ENCODE results near the gene RBP2.
"Not testable (repeated sequence)": the region's sequence is repeated elsewhere in the genome, so short reads cannot be mapped to it uniquely, and the experiment has no call there.

The RBP2 gene

DNA sequence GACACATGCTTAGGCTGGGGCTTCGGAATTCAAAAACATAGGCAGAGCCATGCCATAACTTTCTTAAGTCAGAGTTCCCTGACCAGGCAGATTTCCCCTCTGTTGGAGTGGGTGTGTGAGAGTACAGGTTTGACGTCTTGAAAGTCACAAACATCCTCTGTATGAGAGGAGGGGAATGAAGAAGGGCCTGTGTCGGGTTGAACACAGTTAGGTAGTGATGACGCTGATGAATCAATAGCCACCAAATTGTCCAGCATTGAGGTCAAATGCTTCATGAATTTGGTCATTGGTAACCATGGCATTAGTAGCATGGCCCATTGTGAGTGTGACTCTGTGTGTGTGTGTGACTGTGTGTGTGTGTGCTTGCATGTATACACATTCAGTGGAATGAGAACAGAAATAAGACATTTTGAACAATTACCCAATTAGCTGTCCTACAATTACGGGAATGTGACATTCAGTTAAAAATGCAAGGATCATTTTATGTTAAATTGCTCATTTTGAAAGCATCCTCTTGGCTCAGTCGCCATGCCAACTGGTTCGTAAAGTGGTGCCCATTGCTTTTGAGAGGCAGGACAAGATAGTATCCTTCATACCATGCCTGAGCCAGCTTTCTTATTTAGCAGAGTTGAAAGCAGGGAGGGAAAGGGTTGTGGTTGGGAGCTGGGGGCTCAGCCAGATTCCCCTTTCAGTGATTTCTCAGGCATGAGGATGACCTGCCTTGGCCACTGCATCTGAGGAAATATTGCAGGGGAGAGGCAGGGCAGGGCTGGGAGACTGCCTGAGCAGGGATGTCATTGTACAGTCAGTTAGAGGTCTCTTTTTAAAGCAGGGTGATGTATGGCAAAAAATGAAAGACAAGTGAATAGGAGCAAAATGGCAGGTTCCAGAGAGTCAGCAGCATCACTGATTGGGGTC lies 35.4 kb downstream of the RBP2 start:
- no peak for DNase-seq

DNA sequence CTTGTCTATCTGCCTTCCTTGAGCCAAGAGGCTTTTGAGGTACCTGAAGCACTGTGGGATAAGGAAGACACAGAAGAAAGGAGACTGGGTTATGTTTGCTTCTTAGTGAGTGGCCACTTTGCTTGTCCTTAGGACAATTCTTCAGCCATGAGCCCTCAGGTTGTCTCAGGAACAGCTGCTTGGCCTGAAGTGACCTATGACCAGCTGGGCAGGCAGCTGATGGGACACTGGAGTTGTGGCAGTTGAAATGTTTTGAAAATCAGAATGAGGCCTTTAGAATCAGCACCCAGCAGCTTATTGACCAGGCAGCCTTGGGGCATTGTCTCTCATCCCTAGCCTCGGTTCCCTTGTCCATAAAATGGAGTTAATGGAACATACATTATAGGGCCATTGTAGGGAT lies 37.0 kb downstream of the RBP2 start:
- DNase-seq: no peak

DNA sequence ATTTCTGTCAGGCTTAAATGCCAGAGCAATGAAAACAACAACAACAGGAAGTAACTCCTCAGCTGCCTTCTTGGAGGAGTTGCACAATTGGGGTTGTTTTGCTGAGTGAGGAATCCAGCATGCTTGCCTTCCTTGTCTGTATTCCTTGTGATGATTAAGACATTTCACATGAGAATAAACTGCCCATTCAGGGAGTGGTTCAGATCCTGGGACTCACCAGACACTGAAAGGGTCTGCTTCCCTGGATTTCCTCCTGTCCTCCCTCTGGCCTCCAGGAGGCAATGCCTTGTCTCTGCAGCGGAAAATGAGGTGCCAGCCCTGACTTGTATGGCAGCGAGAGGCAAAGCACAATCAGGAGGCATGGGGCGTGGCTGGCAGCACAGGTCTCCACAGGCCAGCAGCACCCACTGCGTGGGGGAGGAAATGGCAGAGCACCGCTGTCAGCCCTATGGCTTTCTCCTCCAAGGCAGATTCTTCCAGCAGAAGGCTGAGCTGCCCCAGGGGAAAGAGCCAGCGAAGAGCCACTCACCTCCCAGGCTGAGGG lies 41.5 kb downstream of the RBP2 start:
- DNase-seq: peak; percentile 62 to 77

DNA sequence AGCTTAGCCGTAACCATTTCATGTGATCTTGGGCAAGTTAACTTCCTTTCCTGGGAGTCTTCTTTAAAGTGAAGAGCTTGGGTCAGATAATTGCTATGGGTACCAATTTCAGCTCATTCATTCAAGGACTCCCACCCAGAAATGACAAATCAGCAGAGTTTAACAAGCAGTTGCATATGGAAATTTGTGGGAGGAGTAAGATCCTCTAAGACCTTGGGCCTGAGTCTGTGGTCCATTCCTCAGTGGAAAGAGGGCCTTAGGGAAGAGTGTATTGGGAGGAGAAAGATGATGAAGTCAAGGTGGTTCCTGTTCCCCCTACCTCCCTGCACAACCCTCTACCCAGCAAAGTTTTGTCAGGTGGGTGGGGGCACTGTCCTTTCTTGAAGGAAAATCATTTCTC lies 42.1 kb downstream of the RBP2 start:
- DNase-seq: no peak

DNA sequence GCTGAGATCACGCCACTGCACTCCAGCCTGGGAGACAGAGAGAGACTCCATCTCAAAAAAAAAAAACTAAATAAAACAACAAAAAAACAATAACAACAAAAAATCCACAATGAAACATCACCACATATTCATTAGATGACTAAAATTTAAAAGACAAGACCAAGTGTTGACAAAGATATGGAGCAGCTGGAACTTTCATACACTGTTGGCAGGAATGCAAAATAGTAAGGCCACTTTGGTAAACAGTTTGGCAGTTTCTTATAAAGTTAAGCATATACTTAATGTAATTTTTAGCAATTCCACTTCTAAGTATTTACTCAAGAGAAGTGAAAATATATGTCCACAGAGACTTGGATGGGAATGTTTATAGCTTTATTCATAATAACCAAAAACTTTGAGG lies 43.2 kb downstream of the RBP2 start:
- DNase-seq: no peak

DNA sequence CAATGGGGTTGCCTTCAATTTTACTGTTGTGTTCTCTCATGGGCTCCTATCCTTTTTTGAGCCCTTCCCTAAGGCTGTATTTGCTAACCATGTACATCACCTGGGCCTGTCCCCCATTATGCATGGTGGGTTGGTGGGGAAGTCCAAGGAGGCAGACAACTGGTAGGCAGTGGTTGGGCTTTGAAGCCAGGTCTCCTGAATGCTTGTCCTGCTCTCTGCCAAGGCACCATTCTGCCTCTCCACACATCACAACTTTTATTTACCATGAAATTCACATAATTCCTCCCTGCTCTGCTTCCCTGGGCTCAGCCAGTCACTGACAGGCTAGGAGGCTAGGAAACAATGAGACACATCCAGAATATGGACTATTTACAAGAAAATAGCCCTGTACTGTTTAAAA lies 45.8 kb downstream of the RBP2 start:
- DNase-seq: peak in 1 of 2 donors; percentile 9

DNA sequence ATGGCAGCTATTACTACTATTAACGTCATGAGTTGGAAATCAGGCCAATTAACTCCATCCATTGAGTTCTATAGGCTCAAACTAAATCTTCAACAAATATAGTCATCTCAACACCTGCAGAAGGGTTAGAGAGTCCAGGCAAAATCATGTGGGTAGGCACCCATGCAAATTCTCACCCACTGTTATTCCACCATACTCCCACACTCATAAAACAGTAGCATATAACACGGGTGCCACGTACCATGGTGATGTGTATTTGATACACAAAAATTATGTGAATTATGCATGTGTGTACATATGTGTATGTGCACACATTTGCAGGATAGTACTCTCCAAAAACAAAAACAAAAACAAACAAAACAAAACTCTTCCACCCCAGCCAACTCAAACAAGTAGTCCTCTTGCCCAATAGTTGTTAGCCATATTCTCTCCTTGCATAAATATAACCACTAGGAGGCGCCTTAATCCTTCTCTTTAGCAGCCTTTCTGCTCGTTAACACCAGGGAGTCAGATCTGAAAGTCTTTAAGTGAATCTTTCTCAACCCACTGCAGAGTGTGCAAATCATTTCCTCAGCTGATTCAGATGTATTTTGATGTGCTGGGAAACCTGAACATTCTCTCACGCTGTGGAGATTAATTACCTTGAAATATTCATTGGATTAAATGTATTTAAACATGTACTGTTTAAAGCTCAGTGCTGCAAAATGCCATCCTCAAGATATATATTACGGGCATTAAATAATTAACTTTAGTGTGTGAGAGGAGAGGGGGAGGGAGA lies 48.8 kb downstream of the RBP2 start:
- DNase-seq: peak; percentile 76 to 96

DNA sequence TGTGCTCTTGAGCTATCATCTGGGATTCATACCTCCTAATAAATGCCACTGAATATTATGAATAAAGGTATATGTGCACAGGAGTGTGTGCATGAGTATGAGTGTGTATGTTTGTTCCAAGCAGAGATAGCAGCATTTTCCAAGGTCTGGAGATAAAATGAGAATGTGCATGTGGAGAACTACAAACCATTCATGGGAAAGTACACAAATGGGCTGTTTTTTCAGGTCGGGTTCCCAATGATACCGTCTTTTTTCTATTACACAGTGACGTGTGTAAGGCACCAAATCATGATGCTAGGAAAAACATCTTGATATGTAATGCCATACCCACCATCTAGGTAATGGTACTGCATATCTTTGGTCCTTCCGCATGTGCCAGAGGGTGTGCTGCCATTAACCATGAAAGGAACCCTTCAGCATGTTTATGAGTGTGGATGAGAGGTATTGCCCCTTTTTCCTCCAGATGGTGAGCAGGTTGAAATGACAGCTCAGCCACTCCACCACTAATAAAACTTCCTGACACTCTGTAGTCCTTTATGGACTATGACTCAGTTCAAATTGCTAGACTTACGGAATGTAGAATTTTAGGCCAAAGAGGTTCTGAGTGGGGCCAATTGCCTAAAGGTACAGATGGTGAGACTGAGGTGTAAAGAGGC lies 50.4 kb downstream of the RBP2 start:
- no peak for DNase-seq

DNA sequence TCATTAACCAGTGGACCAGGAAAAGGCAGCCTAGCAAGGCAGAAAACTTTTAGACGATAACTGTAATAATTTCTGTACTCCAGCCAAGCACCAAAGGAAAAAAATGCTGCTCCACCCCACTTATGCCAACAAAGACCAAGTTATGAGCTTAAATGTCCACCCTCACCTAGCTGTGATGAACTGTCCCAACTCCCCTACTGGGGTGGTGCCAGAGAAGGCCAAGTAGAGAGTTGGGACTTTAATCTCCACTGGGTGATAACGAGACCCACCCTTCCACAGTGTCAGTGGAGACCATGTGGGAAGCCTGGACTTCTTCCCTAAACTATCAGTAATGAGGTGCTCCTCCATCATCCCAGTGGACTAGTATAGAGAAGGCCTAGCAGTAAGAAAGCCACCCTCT lies 53.1 kb downstream of the RBP2 start:
- DNase-seq: no peak

DNA sequence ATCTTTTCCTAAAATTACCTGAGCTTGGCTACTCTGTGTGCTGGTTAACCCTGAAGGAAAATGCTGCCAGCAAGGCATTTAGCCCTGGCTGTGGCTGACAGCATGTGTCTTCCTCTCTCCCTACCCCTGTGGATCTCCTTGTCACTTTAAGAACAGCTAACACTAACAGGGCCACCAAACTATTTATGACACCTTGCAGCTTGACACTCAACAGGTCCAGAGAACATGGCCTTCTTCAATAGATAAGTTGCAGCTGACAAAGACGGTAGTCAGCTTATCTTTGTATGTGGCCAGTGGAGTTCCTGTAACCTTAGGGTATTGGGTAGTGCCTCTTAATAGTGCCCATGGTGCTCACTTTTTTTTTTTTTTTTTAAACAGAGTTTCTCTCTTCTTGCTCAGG lies 54.9 kb downstream of the RBP2 start:
- no peak for DNase-seq

DNA sequence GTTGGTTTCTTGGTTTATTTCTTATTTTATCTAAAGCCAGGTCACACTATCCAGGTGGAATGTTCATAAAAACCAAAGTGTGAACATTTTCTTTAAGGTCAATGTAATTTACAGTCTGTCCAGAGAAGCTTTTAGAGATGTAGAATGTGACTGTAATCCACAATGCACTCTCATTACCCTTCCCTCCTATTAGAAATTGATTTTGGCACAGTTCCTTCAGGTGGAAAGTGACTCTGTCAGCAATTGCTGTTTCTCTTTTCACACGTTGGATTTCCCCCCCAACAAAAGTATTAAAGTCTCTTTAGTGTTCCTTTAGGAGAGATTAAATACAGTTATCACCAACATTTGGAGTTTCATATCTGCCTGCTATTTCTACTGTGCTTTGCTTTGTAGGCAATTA lies 55.3 kb downstream of the RBP2 start:
- no peak for DNase-seq

DNA sequence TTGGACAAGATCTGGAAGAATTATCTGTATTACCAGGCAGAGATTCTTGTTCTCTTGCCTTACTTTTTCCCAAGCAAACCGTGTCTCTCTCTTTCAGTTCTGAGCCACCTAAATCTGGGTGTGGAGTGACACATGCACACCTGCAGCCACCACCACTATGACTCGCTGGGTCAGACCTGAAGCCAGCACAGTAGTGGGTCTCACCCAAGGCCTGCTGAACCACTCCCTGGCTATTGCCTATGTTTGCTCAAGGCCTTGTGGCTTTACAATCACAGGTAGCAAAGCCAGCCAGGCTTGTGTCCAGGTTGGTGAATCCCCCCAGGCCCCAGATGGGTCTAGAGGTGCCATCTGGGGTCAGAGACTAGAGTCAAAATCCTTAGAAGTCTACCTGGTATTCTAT lies 58.2 kb downstream of the RBP2 start:
- no peak for DNase-seq

DNA sequence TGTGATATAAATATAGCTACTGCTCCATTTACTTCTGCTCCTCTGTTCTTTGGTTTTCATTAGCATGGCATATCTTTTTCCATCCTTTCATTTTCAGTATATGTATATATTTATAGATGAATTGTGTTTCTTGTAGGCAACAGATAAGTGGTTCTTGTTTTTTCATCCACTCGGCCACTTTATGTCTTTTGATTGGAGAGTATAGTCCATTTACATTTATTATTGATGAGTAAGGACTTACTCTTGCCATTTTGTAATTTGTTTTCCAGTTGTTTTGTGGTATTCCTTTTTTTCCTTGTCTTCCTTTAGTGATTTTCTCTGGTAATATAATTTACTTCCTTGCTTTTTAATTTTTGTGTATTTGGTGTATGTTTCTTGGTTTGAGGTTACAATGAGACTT lies 60.0 kb downstream of the RBP2 start:
- no peak for DNase-seq

DNA sequence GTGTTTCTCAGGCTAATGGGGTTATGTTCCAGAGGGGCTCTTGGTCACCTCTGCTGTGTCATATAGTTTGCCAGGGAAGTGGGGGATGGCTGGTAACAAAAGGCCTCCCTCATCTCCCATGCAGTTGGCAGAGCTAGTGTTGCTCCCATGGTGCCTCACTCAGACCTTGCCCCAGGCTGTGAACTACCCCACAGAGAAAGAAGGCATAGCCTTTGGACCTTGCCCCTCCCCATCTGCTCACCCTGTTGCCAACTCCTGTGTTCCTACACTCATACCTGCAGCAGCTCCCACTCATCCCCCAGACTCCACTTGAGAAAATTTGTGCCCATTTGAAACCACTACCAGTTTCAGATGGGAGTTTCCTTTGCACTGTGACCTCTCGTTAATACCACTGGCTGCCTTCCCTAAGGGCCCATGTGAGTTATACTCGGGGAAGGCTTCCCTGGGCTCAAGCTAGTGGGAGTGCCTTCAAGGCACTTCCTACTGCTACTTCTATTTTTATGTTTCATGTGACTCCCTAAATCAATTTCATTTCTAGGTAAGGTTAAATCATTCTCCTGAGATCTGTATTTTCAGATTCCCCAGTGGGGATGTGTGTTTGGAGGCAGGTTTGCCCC lies 61.6 kb downstream of the RBP2 start:
- DNase-seq: no peak

DNA sequence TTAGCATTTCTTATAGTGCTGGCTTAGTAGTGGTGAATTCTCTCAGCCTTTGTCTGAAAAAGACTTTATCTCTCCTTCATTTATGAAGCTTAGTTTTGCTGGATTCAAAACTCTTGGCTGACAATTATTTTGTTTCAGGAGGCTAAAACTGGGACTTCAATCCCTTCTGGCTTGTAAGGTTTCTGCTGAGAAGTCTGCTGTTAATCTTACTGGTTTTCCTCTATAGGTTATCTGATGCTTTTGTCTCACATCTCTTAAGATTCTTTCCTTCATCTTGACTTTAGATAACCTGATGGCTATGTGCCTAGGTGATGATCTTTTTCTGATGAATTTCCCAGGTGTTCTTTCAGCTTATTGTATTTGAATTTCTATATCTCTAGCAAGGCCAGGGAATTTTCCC lies 63.4 kb downstream of the RBP2 start:
- not testable (repeated sequence) for DNase-seq
